SH-SY5Y (cell line): ENCODE data around the gene TSSC4.

Experiments
- GATA2 ChIP-seq: IDR thresholded peaks from 2 replicates; pipeline ENCODE4 v1.6.1; 2011; ENCODE audit warnings: mild to moderate bottlenecking, low read depth, low read length
- GATA3 ChIP-seq: IDR thresholded peaks from 2 replicates; pipeline ENCODE4 v1.6.1; 2011; ENCODE audit warnings: low read depth, mild to moderate bottlenecking, low read length, moderate library complexity

DNA sequence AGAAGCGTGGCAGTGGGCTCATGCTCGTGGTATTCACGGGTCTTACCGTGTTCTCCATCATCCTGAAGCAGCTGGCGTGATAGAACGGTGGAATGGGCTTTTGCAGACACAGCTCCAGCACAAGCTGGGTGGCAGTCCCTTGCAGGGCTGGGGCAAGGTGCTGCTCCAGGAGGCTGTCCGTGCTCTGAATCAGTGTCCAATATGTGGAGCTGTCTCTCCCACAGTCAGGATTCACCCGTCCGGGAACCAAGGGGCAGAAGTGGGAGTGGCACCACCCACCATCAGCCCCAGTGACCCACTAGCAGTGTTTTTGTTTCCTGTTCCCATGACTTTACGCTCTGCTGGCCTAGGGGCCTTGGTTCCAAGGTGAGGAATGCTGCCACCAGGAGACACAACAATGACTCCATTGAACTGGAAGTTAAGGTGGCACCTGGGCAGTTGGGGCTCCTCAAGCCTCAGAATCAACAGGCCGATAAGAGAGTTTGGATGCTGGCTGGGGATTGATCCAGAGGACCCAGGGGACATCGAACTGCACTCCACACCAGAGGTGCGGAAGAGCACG, 40.4 kb upstream of the TSSC4 start:
- TF ChIP-seq GATA2, result no peak
- no peak for TF ChIP-seq GATA3
